Coronary artery (tissue), 2 donors: ENCODE results near the gene GMEB1.

ENCODE experiments used
- DNase-seq: peaks from one replicate; pipeline ENCODE4 v3.0.0-alpha.2; 2017; ENCODE audit warnings: low spot score
- H3K27ac ChIP-seq, 2 donors: fragments of 200-600 bp; sonication (generic); one replicate each; pipeline ENCODE4 v1.5.1; 2016 to 2019
- H3K4me3 ChIP-seq: fragments of 200-600 bp; sonication (generic); 2 replicates; pipeline ENCODE4 v1.5.1; 2016; ENCODE audit warnings: mild to moderate bottlenecking, moderate library complexity
- CTCF ChIP-seq: fragments of 200-600 bp; sonication (generic); IDR thresholded peaks from one replicate; pipeline ENCODE4 v1.5.1; 2019; ENCODE audit warnings: antibody characterized with exemption

Gene GMEB1

DNA sequence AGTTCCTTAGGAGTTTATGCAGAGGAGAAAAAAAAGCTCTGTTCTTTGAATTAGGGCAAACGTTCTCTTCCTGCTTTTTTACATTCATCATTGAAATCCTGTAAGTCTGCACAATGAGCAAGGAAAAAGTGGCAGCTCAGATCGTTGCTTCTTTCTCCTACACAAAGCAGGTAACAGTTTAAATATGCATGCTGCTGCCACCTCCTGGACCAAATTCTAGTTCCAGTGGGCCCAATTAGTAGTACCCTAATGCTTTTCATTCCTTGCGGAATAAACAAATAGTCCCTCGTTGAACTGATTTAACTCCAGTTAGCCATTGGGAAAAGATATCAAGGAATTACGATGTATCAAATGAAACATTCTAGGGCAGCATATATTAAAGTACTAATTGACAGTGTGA lies 88.3 kb downstream of the GMEB1 start:
- TF ChIP-seq CTCF: no peak
- H3K4me3 ChIP-seq: no peak overlapping the region
- DNase-seq: no peak
- H3K27ac ChIP-seq: no peak overlapping the region

DNA sequence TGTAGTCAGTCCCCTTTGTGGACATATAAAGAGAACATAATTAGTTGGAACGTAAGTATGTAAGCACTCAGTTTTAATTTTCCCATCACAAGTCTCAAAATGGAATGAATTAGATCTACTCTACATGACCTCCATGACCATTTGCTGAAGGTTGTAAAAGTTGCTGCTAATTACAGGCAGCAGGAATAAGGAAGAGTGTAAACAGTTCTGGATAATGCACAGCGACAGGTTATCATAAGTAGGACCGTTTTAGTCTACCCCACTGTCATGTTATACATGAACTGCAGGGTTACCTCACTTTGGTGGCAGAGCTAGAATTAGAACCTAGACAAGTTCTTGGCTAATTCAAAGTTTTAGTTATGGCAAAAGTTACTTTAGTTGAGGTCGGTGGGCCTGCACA lies 89.8 kb downstream of the GMEB1 start:
- no peak for TF ChIP-seq CTCF
- no peak overlapping the region for H3K27ac ChIP-seq
- no peak for DNase-seq

DNA sequence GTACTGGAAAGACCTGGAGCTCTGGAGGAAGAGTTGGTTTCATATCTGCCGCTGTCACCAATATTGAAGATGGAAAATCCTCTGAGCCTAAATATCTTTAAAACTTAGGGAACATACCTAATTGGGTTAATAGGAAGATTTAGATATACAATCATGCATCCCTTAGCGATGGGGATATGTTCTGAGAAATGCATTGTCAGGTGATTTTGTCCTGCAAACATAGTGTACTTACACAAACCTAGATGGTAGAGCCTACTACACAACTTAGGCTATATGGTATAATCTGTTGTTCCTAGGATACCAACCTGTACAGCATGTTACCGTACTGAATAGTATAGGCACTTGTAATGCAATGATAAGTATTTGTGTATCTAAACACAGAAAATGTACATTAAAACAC lies 90.7 kb downstream of the GMEB1 start:
- no peak for DNase-seq
- H3K27ac ChIP-seq: no peak overlapping the region
- TF ChIP-seq CTCF: no peak
- H3K4me3 ChIP-seq: no peak overlapping the region

More for the DNA sequence above, 89.8 kb downstream of the GMEB1 start:
- no peak overlapping the region for H3K4me3 ChIP-seq

GRCh38 chr1:28761189-28761588 lies 92.6 kb downstream of the GMEB1 start:
- DNase-seq: no peak
- H3K4me3 ChIP-seq: no peak overlapping the region
- no peak overlapping the region for H3K27ac ChIP-seq
- TF ChIP-seq CTCF: no peak

- Histone ChIP-seq H3K27ac (no peak overlapping the region), H3K4me3 (no peak overlapping the region)
- DNase-seq: no peak
- TF ChIP-seq CTCF: no peak
These were observed 98.1 kb downstream of the GMEB1 start for GRCh38 chr1:28766532-28767183.
